Myometrial cell (primary cell): Measurements from ENCODE around the gene NBPF10. TPM values are rescaled to one million over a fixed set of nuclear protein-coding genes. Genes with fewer than 3 reads are reported as not detected.

Experiments used
- total RNA-seq: library from RNA; depleted of rRNA; stranded (reverse); fragments of >200 nt; gene quantifications from 2 replicates; pipeline ENCODE4 v1.2.3, GENCODE V29; 2015

NBPF10 gene, protein sequence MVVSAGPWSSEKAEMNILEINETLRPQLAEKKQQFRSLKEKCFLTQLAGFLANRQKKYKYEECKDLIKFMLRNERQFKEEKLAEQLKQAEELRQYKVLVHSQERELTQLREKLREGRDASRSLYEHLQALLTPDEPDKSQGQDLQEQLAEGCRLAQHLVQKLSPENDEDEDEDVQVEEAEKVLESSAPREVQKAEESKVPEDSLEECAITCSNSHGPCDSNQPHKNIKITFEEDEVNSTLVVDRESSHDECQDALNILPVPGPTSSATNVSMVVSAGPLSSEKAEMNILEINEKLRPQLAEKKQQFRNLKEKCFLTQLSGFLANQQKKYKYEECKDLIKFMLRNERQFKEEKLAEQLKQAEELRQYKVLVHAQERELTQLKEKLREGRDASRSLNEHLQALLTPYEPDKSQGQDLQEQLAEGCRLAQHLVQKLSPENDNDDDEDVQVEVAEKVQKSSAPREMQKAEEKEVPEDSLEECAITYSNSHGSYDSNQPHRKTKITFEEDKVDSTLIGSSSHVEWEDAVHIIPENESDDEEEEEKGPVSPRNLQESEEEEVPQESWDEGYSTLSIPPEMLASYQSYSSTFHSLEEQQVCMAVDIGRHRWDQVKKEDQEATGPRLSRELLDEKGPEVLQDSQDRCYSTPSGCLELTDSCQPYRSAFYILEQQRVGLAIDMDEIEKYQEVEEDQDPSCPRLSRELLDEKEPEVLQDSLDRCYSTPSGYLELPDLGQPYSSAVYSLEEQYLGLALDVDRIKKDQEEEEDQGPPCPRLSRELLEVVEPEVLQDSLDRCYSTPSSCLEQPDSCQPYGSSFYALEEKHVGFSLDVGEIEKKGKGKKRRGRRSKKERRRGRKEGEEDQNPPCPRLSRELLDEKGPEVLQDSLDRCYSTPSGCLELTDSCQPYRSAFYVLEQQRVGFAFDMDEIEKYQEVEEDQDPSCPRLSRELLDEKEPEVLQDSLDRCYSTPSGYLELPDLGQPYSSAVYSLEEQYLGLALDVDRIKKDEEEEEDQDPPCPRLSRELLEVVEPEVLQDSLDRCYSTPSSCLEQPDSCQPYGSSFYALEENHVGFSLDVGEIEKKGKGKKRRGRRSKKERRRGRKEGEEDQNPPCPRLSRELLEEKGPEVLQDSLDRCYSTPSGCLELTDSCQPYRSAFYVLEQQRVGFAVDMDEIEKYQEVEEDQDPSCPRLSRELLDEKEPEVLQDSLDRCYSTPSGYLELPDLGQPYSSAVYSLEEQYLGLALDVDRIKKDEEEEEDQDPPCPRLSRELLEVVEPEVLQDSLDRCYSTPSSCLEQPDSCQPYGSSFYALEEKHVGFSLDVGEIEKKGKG (N-terminal part only)
- total RNA-seq = 0.58 and 1.1 TPM in 2 replicates

DNA sequence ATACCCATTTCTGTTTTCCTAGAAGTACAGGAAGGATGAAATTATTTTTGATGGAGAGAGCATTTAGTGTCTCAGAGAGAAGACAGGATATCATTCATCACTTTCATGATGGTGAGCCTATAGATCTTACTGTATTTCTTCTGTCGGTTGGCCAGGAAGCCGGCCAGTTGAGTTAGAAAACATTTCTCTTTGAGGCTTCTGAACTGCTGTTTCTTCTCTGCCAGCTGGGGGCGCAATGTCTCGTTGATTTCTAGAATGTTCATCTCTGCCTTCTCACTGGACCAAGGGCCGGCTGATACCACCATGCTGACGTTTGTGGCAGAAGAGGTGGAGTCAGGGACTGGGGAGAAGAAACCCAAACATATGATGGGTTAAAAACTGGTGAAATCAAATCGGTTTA is at the start of gene NBPF10:
Gene NBPF10, minus strand, starts transcription at position 340 of the 400 bp plus-strand sequence. Its CDS starts 35 bp downstream, at position 305.

Other genes starting within 250 kb of the NBPF10 start
- 3.5 and 6.3 TPM in 2 replicates for gene ITGA10, start 234.8 kb downstream of the NBPF10 start, total RNA-seq
- gene PEX11B, start 226.1 kb downstream of the NBPF10 start, total RNA-seq = 28.0 and 43.2 TPM in 2 replicates
- gene RBM8A, start 217.3 kb downstream of the NBPF10 start, total RNA-seq = 131 and 151 TPM in 2 replicates
- 25.9 and 34.0 TPM in 2 replicates for gene LIX1L, start 186.8 kb downstream of the NBPF10 start, total RNA-seq
- 1.1 and 6.1 TPM in 2 replicates for gene ANKRD34A, start 180.2 kb downstream of the NBPF10 start, total RNA-seq
- 25.9 and 33.2 TPM in 2 replicates for gene POLR3GL, start 180.1 kb downstream of the NBPF10 start, total RNA-seq
- gene TXNIP, start 148.2 kb downstream of the NBPF10 start, total RNA-seq = 197 and 207 TPM in 2 replicates
- gene HJV, start 123.1 kb downstream of the NBPF10 start, total RNA-seq = not detected in 2 replicates
- gene NOTCH2NLA, start 84.2 kb upstream of the NBPF10 start, total RNA-seq = 30.8 and 37.6 TPM in 2 replicates